Measurements from ENCODE around the gene JAML.

GRCh38 chr11:118199135-118199534 is 25.7 kb downstream of the JAML start:
- TF ChIP-seq NANOG (IDR thresholded peaks at IDR 0.05; ENCODE audit: borderline replicate concordance) (no peak), POLR2AphosphoS5 (IDR thresholded peaks at IDR 0.05; ENCODE audit: low read depth) (no peak), EZH2 (IDR thresholded peaks at IDR 0.05; ENCODE audit: low read depth, unreplicated experiment) (no peak), STAT1 (IDR thresholded peaks at IDR 0.05; ENCODE audit: unreplicated experiment) (no peak), ETS1 (IDR thresholded peaks at IDR 0.05) (no peak), EZH2phosphoT487 (IDR thresholded peaks at IDR 0.05; ENCODE audit: unreplicated experiment) (no peak), CREB1 (CRISPR knock-in tag; IDR thresholded peaks at IDR 0.05; ENCODE audit: low read depth) (no peak), REST (IDR thresholded peaks at IDR 0.05; ENCODE audit: unreplicated experiment) (no peak), ZNF331 (CRISPR knock-in tag; IDR thresholded peaks at IDR 0.05; ENCODE audit: low read depth) (no peak), JUNB (IDR thresholded peaks at IDR 0.05; ENCODE audit: unreplicated experiment) (no peak), ZNF114 (CRISPR knock-in tag; IDR thresholded peaks at IDR 0.05) (no peak)
- TF ChIP-seq, protein P1, sequence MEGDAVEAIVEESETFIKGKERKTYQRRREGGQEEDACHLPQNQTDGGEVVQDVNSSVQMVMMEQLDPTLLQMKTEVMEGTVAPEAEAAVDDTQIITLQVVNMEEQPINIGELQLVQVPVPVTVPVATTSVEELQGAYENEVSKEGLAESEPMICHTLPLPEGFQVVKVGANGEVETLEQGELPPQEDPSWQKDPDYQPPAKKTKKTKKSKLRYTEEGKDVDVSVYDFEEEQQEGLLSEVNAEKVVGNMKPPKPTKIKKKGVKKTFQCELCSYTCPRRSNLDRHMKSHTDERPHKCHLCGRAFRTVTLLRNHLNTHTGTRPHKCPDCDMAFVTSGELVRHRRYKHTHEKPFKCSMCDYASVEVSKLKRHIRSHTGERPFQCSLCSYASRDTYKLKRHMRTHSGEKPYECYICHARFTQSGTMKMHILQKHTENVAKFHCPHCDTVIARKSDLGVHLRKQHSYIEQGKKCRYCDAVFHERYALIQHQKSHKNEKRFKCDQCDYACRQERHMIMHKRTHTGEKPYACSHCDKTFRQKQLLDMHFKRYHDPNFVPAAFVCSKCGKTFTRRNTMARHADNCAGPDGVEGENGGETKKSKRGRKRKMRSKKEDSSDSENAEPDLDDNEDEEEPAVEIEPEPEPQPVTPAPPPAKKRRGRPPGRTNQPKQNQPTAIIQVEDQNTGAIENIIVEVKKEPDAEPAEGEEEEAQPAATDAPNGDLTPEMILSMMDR (conservative IDR thresholded peaks at IDR 0.05; ENCODE audit: low read depth in 2 of 2): no peak
- TF ChIP-seq, protein P2, sequence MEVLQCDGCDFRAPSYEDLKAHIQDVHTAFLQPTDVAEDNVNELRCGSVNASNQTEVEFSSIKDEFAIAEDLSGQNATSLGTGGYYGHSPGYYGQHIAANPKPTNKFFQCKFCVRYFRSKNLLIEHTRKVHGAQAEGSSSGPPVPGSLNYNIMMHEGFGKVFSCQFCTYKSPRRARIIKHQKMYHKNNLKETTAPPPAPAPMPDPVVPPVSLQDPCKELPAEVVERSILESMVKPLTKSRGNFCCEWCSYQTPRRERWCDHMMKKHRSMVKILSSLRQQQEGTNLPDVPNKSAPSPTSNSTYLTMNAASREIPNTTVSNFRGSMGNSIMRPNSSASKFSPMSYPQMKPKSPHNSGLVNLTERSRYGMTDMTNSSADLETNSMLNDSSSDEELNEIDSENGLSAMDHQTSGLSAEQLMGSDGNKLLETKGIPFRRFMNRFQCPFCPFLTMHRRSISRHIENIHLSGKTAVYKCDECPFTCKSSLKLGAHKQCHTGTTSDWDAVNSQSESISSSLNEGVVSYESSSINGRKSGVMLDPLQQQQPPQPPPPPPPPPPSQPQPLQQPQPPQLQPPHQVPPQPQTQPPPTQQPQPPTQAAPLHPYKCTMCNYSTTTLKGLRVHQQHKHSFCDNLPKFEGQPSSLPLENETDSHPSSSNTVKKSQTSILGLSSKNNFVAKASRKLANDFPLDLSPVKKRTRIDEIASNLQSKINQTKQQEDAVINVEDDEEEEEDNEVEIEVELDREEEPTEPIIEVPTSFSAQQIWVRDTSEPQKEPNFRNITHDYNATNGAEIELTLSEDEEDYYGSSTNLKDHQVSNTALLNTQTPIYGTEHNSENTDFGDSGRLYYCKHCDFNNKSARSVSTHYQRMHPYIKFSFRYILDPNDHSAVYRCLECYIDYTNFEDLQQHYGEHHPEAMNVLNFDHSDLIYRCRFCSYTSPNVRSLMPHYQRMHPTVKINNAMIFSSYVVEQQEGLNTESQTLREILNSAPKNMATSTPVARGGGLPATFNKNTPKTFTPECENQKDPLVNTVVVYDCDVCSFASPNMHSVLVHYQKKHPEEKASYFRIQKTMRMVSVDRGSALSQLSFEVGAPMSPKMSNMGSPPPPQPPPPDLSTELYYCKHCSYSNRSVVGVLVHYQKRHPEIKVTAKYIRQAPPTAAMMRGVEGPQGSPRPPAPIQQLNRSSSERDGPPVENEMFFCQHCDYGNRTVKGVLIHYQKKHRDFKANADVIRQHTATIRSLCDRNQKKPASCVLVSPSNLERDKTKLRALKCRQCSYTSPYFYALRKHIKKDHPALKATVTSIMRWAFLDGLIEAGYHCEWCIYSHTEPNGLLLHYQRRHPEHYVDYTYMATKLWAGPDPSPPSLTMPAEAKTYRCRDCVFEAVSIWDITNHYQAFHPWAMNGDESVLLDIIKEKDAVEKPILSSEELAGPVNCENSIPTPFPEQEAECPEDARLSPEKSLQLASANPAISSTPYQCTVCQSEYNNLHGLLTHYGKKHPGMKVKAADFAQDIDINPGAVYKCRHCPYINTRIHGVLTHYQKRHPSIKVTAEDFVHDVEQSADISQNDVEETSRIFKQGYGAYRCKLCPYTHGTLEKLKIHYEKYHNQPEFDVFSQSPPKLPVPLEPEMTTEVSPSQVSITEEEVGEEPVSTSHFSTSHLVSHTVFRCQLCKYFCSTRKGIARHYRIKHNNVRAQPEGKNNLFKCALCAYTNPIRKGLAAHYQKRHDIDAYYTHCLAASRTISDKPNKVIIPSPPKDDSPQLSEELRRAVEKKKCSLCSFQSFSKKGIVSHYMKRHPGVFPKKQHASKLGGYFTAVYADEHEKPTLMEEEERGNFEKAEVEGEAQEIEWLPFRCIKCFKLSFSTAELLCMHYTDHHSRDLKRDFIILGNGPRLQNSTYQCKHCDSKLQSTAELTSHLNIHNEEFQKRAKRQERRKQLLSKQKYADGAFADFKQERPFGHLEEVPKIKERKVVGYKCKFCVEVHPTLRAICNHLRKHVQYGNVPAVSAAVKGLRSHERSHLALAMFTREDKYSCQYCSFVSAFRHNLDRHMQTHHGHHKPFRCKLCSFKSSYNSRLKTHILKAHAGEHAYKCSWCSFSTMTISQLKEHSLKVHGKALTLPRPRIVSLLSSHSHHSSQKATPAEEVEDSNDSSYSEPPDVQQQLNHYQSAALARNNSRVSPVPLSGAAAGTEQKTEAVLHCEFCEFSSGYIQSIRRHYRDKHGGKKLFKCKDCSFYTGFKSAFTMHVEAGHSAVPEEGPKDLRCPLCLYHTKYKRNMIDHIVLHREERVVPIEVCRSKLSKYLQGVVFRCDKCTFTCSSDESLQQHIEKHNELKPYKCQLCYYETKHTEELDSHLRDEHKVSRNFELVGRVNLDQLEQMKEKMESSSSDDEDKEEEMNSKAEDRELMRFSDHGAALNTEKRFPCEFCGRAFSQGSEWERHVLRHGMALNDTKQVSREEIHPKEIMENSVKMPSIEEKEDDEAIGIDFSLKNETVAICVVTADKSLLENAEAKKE (CRISPR knock-in tag; IDR thresholded peaks at IDR 0.05): no peak
